ENCODE results near the gene UCKL1. TPM values are rescaled to one million over a fixed set of nuclear protein-coding genes. Genes with fewer than 3 reads are reported as not detected.
A peak's percentile ranks its signal among the peaks of the same experiment; 100 is the strongest.

The UCKL1 gene
- total RNA-seq, 1 donor from 2014 or later, result 33.4 TPM

- FAIRE-seq, result no peak
- Histone ChIP-seq H3K4me2 (ENCODE audit: low read length) (peak overlapping the region; percentile 85), H2AFZ (ENCODE audit: low read depth, low read length) (no peak overlapping the region), H4K20me1 (ENCODE audit: insufficient read depth, low read length) (peaks cover 61% of the 10 kb centered on the region), H3K9me3 (ENCODE audit: insufficient read depth, low read depth, low read length) (no peaks in the 10 kb centered on the region), H3K27me3 (ENCODE audit: insufficient read depth, low read length) (no peaks in the 10 kb centered on the region), H3K36me3 (ENCODE audit: insufficient read depth, low read length) (peaks cover 20% of the 10 kb centered on the region), H3K79me2 (ENCODE audit: insufficient read depth, low read length) (peaks cover 36% of the 10 kb centered on the region), H3K4me1 (ENCODE audit: insufficient read depth, low read length) (peaks cover 10% of the 10 kb centered on the region), H3K9ac (ENCODE audit: low read length) (peak overlapping the region; percentile 52), H3K4me3 (ENCODE audit: insufficient read depth, low read depth, low read length) (no peak overlapping the region), H3K27ac (ENCODE audit: low read depth, low read length) (no peak overlapping the region)
- H3K27me3 Mint-ChIP-seq (ENCODE audit: low read depth, unreplicated experiment), result no peaks in the 10 kb centered on the region
- H3K4me1 Mint-ChIP-seq (ENCODE audit: low read depth, unreplicated experiment), result peaks cover 14% of the 10 kb centered on the region
- H3K36me3 Mint-ChIP-seq (ENCODE audit: low read depth, unreplicated experiment), result peaks cover 2% of the 10 kb centered on the region
- peak overlapping the region; percentile 54 for H3K27ac Mint-ChIP-seq (ENCODE audit: unreplicated experiment)
- H3K9me3 Mint-ChIP-seq (ENCODE audit: unreplicated experiment), result no peaks in the 10 kb centered on the region
- DNase-seq (ENCODE audit: low read depth), result no peak
- H3K4me3 Mint-ChIP-seq (ENCODE audit: unreplicated experiment), result peak overlapping the region; percentile 87
- TF ChIP-seq EZH2 (IDR thresholded peaks at IDR 0.05; ENCODE audit: insufficient read depth, low read length), result no peak
- no peak for TF ChIP-seq CTCF (IDR thresholded peaks at IDR 0.05; ENCODE audit: insufficient read depth, low read depth, low read length)
Measured at GRCh38 chr20:63893999-63894357, 62.2 kb downstream of the UCKL1 start.

- H3K27me3 ChIP-seq (ENCODE audit: insufficient read depth, low read length), result no peaks in the 10 kb centered on the region
- peaks cover 28% of the 10 kb centered on the region for H3K79me2 ChIP-seq (ENCODE audit: insufficient read depth, low read length)
- H3K4me3 ChIP-seq (ENCODE audit: insufficient read depth, low read depth, low read length), result no peak overlapping the region
- no peaks in the 10 kb centered on the region for H3K27me3 Mint-ChIP-seq (ENCODE audit: low read depth, unreplicated experiment)
- no peak overlapping the region for H2AFZ ChIP-seq (ENCODE audit: low read depth, low read length)
- peaks cover 25% of the 10 kb centered on the region for H3K36me3 ChIP-seq (ENCODE audit: insufficient read depth, low read length)
- no peak overlapping the region for H3K27ac ChIP-seq (ENCODE audit: low read depth, low read length)
- FAIRE-seq (no peak), DNase-seq (ENCODE audit: low read depth) (no peak)
- H3K27ac Mint-ChIP-seq (ENCODE audit: unreplicated experiment), result no peak overlapping the region
- H3K4me2 ChIP-seq (ENCODE audit: low read length), result no peak overlapping the region
- H3K9me3 ChIP-seq (ENCODE audit: insufficient read depth, low read depth, low read length), result no peaks in the 10 kb centered on the region
- H3K36me3 Mint-ChIP-seq (ENCODE audit: low read depth, unreplicated experiment), result peaks cover 7% of the 10 kb centered on the region
- H3K4me1 ChIP-seq (ENCODE audit: insufficient read depth, low read length), result peaks cover 10% of the 10 kb centered on the region
- H3K4me3 Mint-ChIP-seq (ENCODE audit: unreplicated experiment), result no peak overlapping the region
- H3K4me1 Mint-ChIP-seq (ENCODE audit: low read depth, unreplicated experiment), result peaks cover 10% of the 10 kb centered on the region
- H3K9ac ChIP-seq (ENCODE audit: low read length), result no peak overlapping the region
- H3K9me3 Mint-ChIP-seq (ENCODE audit: unreplicated experiment), result no peaks in the 10 kb centered on the region
- TF ChIP-seq EZH2 (IDR thresholded peaks at IDR 0.05; ENCODE audit: insufficient read depth, low read length) (no peak), CTCF (IDR thresholded peaks at IDR 0.05; ENCODE audit: insufficient read depth, low read depth, low read length) (no peak)
- peaks cover 58% of the 10 kb centered on the region for H4K20me1 ChIP-seq (ENCODE audit: insufficient read depth, low read length)
Measured at GRCh38 chr20:63892402-63892801, 63.8 kb downstream of the UCKL1 start.

- no peaks in the 10 kb centered on the region for H3K9me3 ChIP-seq (ENCODE audit: insufficient read depth, low read depth, low read length)
- TF ChIP-seq EZH2 (IDR thresholded peaks at IDR 0.05; ENCODE audit: insufficient read depth, low read length) (no peak), CTCF (IDR thresholded peaks at IDR 0.05; ENCODE audit: insufficient read depth, low read depth, low read length) (no peak)
- Mint-ChIP-seq H3K36me3 (ENCODE audit: low read depth, unreplicated experiment) (peaks cover 11% of the 10 kb centered on the region), H3K27me3 (ENCODE audit: low read depth, unreplicated experiment) (no peaks in the 10 kb centered on the region), H3K27ac (ENCODE audit: unreplicated experiment) (no peak overlapping the region), H3K4me1 (ENCODE audit: low read depth, unreplicated experiment) (peaks cover 4% of the 10 kb centered on the region), H3K4me3 (ENCODE audit: unreplicated experiment) (no peak overlapping the region), H3K9me3 (ENCODE audit: unreplicated experiment) (no peaks in the 10 kb centered on the region)
- no peaks in the 10 kb centered on the region for H3K27me3 ChIP-seq (ENCODE audit: insufficient read depth, low read length)
- no peak overlapping the region for H3K27ac ChIP-seq (ENCODE audit: low read depth, low read length)
- H2AFZ ChIP-seq (ENCODE audit: low read depth, low read length), result no peak overlapping the region
- H3K36me3 ChIP-seq (ENCODE audit: insufficient read depth, low read length), result peaks cover 30% of the 10 kb centered on the region
- no peak overlapping the region for H3K4me2 ChIP-seq (ENCODE audit: low read length)
- FAIRE-seq (no peak), DNase-seq (ENCODE audit: low read depth) (no peak)
- peaks cover 4% of the 10 kb centered on the region for H3K4me1 ChIP-seq (ENCODE audit: insufficient read depth, low read length)
- no peak overlapping the region for H3K9ac ChIP-seq (ENCODE audit: low read length)
- H3K4me3 ChIP-seq (ENCODE audit: insufficient read depth, low read depth, low read length), result no peak overlapping the region
- peaks cover 24% of the 10 kb centered on the region for H3K79me2 ChIP-seq (ENCODE audit: insufficient read depth, low read length)
- H4K20me1 ChIP-seq (ENCODE audit: insufficient read depth, low read length), result peaks cover 57% of the 10 kb centered on the region
Measured at GRCh38 chr20:63891061-63892002, 64.9 kb downstream of the UCKL1 start.

All from astrocyte (in vitro differentiated cells and primary cell).